Panc1 (cell line): Measurements from ENCODE around the gene PLEKHO1. TPM values are rescaled to one million over a fixed set of nuclear protein-coding genes. Genes with fewer than 3 reads are reported as not detected.

Experiments
- ATAC-seq: fragments of 200-7000 bp; cut with Tn5 transposase; 2 replicates; pipeline ENCODE4 v1.9.1; 2020; ENCODE audit warnings: mild to moderate bottlenecking, moderate library complexity
- BruUV-seq: library from RNA; stranded (reverse); fragments of 400-500 nt; replicated peaks from 2 replicates; lab custom pipeline; 2021; lab: Mats Ljungman, UMichigan
- CTCF ChIA-PET: fragments of 300-600 bp; sonication (Branson Sonifier 250); formaldehyde crosslinking; loops from one replicate; lab custom pipeline; 2022; ENCODE audit warnings: antibody characterized with exemption; lab: Charles Lee
- POLR2A ChIA-PET: fragments of 300-600 bp; sonication (Branson Sonifier 250); formaldehyde crosslinking; loops from one replicate; lab custom pipeline; 2022; ENCODE audit warnings: antibody characterized with exemption; lab: Charles Lee
- DNase-seq: peaks from one replicate; pipeline ENCODE4 v3.0.0-alpha.2; 2010; ENCODE audit warnings: low read depth, low spot score
- H3K27ac ChIP-seq: 2 replicates; pipeline ENCODE4 v1.5.1; 2011; ENCODE audit warnings: mild to moderate bottlenecking, low read length, inconsistent platforms
- H3K27me3 ChIP-seq: fragments of 200-500 bp; sonication (Bioruptor generic); 2 replicates; pipeline ENCODE4 v1.6.0; 2014; ENCODE audit warnings: low read length, inconsistent platforms; ENCODE audit not compliant: control insufficient read depth, insufficient read depth
- H3K36me3 ChIP-seq: fragments of 200-500 bp; sonication (Bioruptor generic); 2 replicates; pipeline ENCODE4 v1.5.1; 2014; ENCODE audit warnings: inconsistent platforms, mild to moderate bottlenecking, low read length, moderate library complexity; ENCODE audit not compliant: control insufficient read depth, insufficient read depth
- H3K4me1 ChIP-seq: 2 replicates; pipeline ENCODE4 v1.5.1; 2011; ENCODE audit warnings: inconsistent platforms, mild to moderate bottlenecking, low read length, moderate library complexity; ENCODE audit not compliant: control insufficient read depth, insufficient read depth
- H3K4me3 ChIP-seq, 2 experiments: 2 replicates each; pipeline ENCODE4 v1.5.1; 2011 to 2012; ENCODE audit warnings: low read depth in 2 of 2, low read length in 2 of 2, mild to moderate bottlenecking in 2 of 2, inconsistent platforms in 1 of 2, moderate library complexity in 1 of 2
- H3K9me3 ChIP-seq: fragments of 200-500 bp; sonication (Bioruptor generic); 2 replicates; pipeline ENCODE4 v1.5.1; 2014; ENCODE audit warnings: low read depth, mild to moderate bottlenecking, inconsistent platforms, low read length, moderate library complexity; ENCODE audit not compliant: control insufficient read depth, insufficient read depth
- POLR2AphosphoS5 ChIP-seq: IDR thresholded peaks from 2 replicates; pipeline ENCODE4 v1.6.1; 2012; ENCODE audit warnings: mild to moderate bottlenecking, low read depth, low read length, moderate library complexity
- SIN3A ChIP-seq: IDR thresholded peaks from 2 replicates; pipeline ENCODE4 v1.6.1; 2012; ENCODE audit warnings: low read depth, mild to moderate bottlenecking, low read length, moderate library complexity, borderline replicate concordance; ENCODE audit not compliant: insufficient read depth
- TCF7L2 ChIP-seq: IDR thresholded peaks from 2 replicates; pipeline ENCODE4 v1.6.1; 2011; ENCODE audit warnings: mild to moderate bottlenecking, low read depth, low read length, inconsistent platforms
- in situ Hi-C: cut with HindIII; loops from 2 replicates; pipeline ENCODE4 v1.10.0; 2016; ENCODE audit warnings: low sequenced_read_pairs, low pct_unique_long_range_greater_than_20kb
- intact Hi-C: fragments of 100-400 bp; cut with micrococcal nuclease; formaldehyde crosslinking; loops from one replicate; pipeline ENCODE4 v1.10.0; 2022; ENCODE audit not compliant: unreplicated experiment
- total RNA-seq: library from RNA; stranded (reverse); gene quantifications from one replicate; pipeline ENCODE4 v1.2.1, GENCODE V29; 2021; ENCODE audit not compliant: unreplicated experiment
- TF ChIP-seq, protein P1 (sequence below), 2 experiments: IDR thresholded peaks; 2 replicates each; pipeline ENCODE4 v1.6.1; 2011 to 2012; ENCODE audit warnings: low read depth in 2 of 2, control low read depth in 1 of 2, low read length in 1 of 2, mild to moderate bottlenecking in 1 of 2, moderate library complexity in 1 of 2; ENCODE audit not compliant: insufficient read depth in 1 of 2
- TF ChIP-seq, protein P2 (sequence below): fragments of 450-650 bp; IDR thresholded peaks from 2 replicates; pipeline ENCODE4 v1.5.1; 2017; ENCODE audit warnings: mild to moderate bottlenecking

The PLEKHO1 gene
- total RNA-seq, 1 experiment from 2014 or later, result 9.1 TPM

DNA sequence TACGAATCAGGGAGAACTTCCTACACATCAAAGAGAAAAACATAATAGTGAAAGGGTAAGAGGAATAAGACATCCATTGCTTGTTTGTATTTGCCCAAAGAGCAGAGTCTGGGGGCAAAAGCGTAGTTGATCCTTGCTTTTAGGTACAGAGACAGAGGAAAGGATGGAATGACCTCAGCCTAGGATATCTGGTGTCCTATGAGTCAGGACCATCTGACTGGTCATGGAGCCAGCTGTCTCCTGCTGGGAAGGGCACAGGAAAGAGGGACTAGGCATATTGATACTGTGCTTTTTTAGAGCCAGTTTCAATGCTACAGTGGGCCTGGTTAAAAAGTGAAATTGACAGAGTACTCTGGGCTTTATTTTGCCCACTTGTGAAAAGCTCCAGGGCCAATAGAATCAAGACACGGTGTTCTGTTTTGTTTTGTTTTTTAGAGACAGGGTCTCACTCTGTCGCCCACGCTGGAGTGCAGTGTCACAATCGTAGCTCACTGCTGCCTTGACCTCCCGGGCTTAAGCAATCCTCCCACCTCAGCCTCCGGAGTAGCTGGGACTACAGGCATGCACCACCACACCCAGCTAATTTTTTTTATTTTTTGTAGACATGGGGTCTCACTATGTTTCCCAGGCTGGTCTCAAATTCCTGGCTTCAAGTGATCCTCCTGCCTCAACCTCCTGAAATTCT, 3.2 kb downstream of the PLEKHO1 start:
- TF ChIP-seq SIN3A (no peak), TCF7L2 (no peak), POLR2AphosphoS5 (no peak)
- TF ChIP-seq, protein P1, sequence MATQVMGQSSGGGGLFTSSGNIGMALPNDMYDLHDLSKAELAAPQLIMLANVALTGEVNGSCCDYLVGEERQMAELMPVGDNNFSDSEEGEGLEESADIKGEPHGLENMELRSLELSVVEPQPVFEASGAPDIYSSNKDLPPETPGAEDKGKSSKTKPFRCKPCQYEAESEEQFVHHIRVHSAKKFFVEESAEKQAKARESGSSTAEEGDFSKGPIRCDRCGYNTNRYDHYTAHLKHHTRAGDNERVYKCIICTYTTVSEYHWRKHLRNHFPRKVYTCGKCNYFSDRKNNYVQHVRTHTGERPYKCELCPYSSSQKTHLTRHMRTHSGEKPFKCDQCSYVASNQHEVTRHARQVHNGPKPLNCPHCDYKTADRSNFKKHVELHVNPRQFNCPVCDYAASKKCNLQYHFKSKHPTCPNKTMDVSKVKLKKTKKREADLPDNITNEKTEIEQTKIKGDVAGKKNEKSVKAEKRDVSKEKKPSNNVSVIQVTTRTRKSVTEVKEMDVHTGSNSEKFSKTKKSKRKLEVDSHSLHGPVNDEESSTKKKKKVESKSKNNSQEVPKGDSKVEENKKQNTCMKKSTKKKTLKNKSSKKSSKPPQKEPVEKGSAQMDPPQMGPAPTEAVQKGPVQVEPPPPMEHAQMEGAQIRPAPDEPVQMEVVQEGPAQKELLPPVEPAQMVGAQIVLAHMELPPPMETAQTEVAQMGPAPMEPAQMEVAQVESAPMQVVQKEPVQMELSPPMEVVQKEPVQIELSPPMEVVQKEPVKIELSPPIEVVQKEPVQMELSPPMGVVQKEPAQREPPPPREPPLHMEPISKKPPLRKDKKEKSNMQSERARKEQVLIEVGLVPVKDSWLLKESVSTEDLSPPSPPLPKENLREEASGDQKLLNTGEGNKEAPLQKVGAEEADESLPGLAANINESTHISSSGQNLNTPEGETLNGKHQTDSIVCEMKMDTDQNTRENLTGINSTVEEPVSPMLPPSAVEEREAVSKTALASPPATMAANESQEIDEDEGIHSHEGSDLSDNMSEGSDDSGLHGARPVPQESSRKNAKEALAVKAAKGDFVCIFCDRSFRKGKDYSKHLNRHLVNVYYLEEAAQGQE (IDR thresholded peaks at IDR 0.05; ENCODE audit: insufficient read depth in 1 of 2, low read depth in 2 of 2, low read length in 1 of 2), result no peak
- TF ChIP-seq, protein P2, sequence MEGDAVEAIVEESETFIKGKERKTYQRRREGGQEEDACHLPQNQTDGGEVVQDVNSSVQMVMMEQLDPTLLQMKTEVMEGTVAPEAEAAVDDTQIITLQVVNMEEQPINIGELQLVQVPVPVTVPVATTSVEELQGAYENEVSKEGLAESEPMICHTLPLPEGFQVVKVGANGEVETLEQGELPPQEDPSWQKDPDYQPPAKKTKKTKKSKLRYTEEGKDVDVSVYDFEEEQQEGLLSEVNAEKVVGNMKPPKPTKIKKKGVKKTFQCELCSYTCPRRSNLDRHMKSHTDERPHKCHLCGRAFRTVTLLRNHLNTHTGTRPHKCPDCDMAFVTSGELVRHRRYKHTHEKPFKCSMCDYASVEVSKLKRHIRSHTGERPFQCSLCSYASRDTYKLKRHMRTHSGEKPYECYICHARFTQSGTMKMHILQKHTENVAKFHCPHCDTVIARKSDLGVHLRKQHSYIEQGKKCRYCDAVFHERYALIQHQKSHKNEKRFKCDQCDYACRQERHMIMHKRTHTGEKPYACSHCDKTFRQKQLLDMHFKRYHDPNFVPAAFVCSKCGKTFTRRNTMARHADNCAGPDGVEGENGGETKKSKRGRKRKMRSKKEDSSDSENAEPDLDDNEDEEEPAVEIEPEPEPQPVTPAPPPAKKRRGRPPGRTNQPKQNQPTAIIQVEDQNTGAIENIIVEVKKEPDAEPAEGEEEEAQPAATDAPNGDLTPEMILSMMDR, result no peak
- H3K27me3 ChIP-seq, result no peaks in the 10 kb centered on the region
- no peak overlapping the region for H3K27ac ChIP-seq
- H3K4me1 ChIP-seq, result peaks cover 11% of the 10 kb centered on the region
- no peak for ATAC-seq
- intact Hi-C loops, result no loop called here
- DNase-seq, result peak; percentile 41
- in situ Hi-C loops, result no loop called here
- BruUV-seq, result no TSS peak
- H3K4me3 ChIP-seq, result no peak overlapping the region
- ChIA-PET CTCF (interaction anchor here (0.5 kb wide), 1 partner anchor 51 kb away, joined by 5 read pairs; no protein-coding TSS in a partner anchor), POLR2A (no interaction called here)
- H3K9me3 ChIP-seq, result no peaks in the 10 kb centered on the region
- H3K36me3 ChIP-seq, result no peaks in the 10 kb centered on the region

DNA sequence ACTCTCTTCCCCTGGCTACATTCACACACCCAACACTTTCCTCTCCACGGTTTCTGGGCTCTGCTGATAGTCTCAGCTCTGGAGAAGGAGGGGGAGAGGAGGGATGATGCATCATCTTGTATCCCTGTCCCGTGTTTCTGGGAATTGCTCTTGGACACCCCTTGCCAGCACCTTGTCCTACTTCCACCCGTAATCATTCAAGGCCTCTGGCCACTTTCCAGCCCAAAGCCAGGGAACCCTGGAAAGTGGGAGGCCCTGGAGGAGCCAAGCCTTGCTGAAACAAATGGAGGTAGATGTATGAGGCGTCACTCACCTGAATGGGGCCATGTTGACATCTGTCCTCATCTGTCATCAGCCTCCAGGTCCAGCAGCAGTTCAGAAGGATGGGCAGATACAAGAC, 4.4 kb downstream of the PLEKHO1 start:
- no peak for DNase-seq
- Histone ChIP-seq H3K36me3 (no peaks in the 10 kb centered on the region), H3K27ac (no peak overlapping the region), H3K4me1 (peaks cover 9% of the 10 kb centered on the region), H3K9me3 (no peaks in the 10 kb centered on the region), H3K27me3 (no peaks in the 10 kb centered on the region), H3K4me3 (no peak overlapping the region)
- CTCF ChIA-PET, result no interaction called here
- ATAC-seq, result no peak
- TF ChIP-seq, protein P2, result no peak
- TF ChIP-seq POLR2AphosphoS5 (no peak), TCF7L2 (no peak), SIN3A (no peak)
- TF ChIP-seq, protein P1 (IDR thresholded peaks at IDR 0.05; ENCODE audit: insufficient read depth in 1 of 2, low read depth in 2 of 2, low read length in 1 of 2), result no peak
- in situ Hi-C loops, result no loop called here
- POLR2A ChIA-PET, result no interaction called here
- intact Hi-C loops, result no loop called here
- BruUV-seq, result no TSS peak
